Measurements from ENCODE around the gene RNFT2. TPM values are rescaled to one million over a fixed set of nuclear protein-coding genes. Genes with fewer than 3 reads are reported as not detected.

RNFT2 gene
- total RNA-seq, 1 experiment from 2014 or later = 21.1 TPM

DNA sequence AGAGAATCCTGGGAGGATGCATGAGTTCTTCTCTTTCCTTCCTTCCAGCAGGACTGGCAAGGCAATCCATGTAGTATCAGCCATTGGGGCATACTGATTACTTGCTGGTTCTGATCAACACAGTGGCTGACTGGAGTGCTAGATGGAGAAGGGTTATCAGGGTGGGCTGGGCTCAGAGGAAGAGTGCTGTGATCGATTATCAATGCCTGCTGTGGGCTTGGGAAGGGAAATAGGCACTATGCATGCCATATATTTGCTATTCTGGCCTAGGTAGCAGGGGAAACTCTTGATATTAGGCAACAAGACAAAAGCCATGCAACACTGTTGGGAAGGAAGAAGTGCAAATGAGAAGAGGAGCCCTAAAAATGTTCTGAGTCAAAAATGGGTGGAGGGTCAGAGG is 97.4 kb downstream of the RNFT2 start:
- H3K4me2 ChIP-seq = no peak overlapping the region
- no TSS peak for BruUV-seq (replicated peaks)
- DNase-seq = no peak
- intact Hi-C loops (cut with micrococcal nuclease; ENCODE audit: unreplicated experiment) = no loop called here
- H3K27ac ChIP-seq = no peak overlapping the region
- H3K79me2 ChIP-seq (ENCODE audit: low read depth) = no peaks in the 10 kb centered on the region
- CTCF ChIA-PET = no interaction called here
- no peaks in the 10 kb centered on the region for H3K9me3 ChIP-seq (ENCODE audit: insufficient read depth, low read depth)
- H3F3A ChIP-seq (ENCODE audit: insufficient read depth, low read depth) = no peaks in the 10 kb centered on the region
- H2AFZ ChIP-seq = no peak overlapping the region
- TF ChIP-seq, protein P1, sequence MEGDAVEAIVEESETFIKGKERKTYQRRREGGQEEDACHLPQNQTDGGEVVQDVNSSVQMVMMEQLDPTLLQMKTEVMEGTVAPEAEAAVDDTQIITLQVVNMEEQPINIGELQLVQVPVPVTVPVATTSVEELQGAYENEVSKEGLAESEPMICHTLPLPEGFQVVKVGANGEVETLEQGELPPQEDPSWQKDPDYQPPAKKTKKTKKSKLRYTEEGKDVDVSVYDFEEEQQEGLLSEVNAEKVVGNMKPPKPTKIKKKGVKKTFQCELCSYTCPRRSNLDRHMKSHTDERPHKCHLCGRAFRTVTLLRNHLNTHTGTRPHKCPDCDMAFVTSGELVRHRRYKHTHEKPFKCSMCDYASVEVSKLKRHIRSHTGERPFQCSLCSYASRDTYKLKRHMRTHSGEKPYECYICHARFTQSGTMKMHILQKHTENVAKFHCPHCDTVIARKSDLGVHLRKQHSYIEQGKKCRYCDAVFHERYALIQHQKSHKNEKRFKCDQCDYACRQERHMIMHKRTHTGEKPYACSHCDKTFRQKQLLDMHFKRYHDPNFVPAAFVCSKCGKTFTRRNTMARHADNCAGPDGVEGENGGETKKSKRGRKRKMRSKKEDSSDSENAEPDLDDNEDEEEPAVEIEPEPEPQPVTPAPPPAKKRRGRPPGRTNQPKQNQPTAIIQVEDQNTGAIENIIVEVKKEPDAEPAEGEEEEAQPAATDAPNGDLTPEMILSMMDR (conservative IDR thresholded peaks at IDR 0.05) = no peak
- no peak for TF ChIP-seq EZH2 (IDR thresholded peaks at IDR 0.05; ENCODE audit: low read depth)
- H3K4me1 ChIP-seq (replicated peaks; ENCODE audit: insufficient read depth) = no peaks in the 10 kb centered on the region
- no peaks in the 10 kb centered on the region for H3K36me3 ChIP-seq (ENCODE audit: low read depth)
- H3K27me3 ChIP-seq (ENCODE audit: insufficient read depth, low read depth) = no peaks in the 10 kb centered on the region
- H3K9me2 ChIP-seq (ENCODE audit: insufficient read depth) = no peaks in the 10 kb centered on the region
- POLR2A ChIA-PET (ENCODE audit: unreplicated experiment) = no interaction called here
- no peaks in the 10 kb centered on the region for H4K20me1 ChIP-seq (ENCODE audit: insufficient read depth)
- no peak overlapping the region for H3K4me3 ChIP-seq

DNA sequence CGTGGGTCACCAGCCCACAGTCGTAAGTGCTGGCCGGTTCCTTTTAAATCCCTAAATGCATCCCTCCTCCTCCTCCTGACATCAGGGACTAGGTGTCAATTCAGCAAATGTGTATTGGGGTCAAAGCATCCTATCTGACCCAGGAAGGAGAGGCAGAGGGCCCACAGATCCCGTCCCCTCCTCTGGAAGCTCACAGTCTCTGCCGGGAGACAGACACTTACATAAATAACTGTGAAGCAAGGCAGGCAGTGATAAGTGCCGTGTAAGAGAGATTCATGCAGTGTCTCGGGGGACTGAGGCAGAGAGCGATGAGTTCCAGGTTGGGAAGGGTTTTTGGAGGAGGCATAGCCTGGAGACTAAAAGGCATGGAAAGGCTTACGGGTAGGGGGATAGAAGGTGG is 99.0 kb downstream of the RNFT2 start:
- TF ChIP-seq EZH2 (IDR thresholded peaks at IDR 0.05; ENCODE audit: low read depth) = no peak
- TF ChIP-seq, protein P1 (conservative IDR thresholded peaks at IDR 0.05) = no peak
- Histone ChIP-seq H3K79me2 (ENCODE audit: low read depth) (no peaks in the 10 kb centered on the region), H3K4me3 (no peak overlapping the region), H3K27ac (no peak overlapping the region), H4K20me1 (ENCODE audit: insufficient read depth) (no peaks in the 10 kb centered on the region), H3K36me3 (ENCODE audit: low read depth) (no peaks in the 10 kb centered on the region), H3K27me3 (ENCODE audit: insufficient read depth, low read depth) (no peaks in the 10 kb centered on the region), H3K4me1 (replicated peaks; ENCODE audit: insufficient read depth) (no peaks in the 10 kb centered on the region), H2AFZ (no peak overlapping the region), H3K4me2 (no peak overlapping the region), H3F3A (ENCODE audit: insufficient read depth, low read depth) (no peaks in the 10 kb centered on the region), H3K9me2 (ENCODE audit: insufficient read depth) (no peaks in the 10 kb centered on the region), H3K9me3 (ENCODE audit: insufficient read depth, low read depth) (no peaks in the 10 kb centered on the region)
- POLR2A ChIA-PET (ENCODE audit: unreplicated experiment) = no interaction called here
- no TSS peak for BruUV-seq (replicated peaks)
- intact Hi-C loops (cut with micrococcal nuclease; ENCODE audit: unreplicated experiment) = no loop called here
- CTCF ChIA-PET = no interaction called here
- DNase-seq = no peak

DNA sequence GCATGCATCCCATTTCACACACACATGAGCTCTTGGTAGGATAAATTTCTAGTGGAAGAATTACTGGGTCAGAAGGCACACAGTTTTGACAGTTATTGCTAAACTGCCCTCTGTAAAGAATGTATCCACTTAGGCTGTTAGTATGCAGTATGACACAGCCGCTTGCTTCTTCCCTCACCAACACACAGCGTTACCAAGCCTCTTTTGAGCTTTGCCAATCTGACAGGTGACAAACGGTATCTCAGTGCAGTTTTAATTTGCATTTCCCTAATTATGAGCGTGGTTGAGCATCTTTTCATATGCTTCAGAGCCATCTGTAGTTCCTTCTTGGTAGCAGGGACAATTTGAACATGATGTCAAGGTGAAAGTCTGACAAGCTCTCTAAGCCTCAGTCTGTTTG is 100.2 kb downstream of the RNFT2 start:
- Histone ChIP-seq H3K36me3 (ENCODE audit: low read depth) (no peaks in the 10 kb centered on the region), H3K79me2 (ENCODE audit: low read depth) (no peaks in the 10 kb centered on the region), H3K4me3 (no peak overlapping the region), H3F3A (ENCODE audit: insufficient read depth, low read depth) (no peaks in the 10 kb centered on the region), H3K27me3 (ENCODE audit: insufficient read depth, low read depth) (no peaks in the 10 kb centered on the region), H4K20me1 (ENCODE audit: insufficient read depth) (no peaks in the 10 kb centered on the region), H3K9me3 (ENCODE audit: insufficient read depth, low read depth) (no peaks in the 10 kb centered on the region), H3K4me1 (replicated peaks; ENCODE audit: insufficient read depth) (no peaks in the 10 kb centered on the region), H3K9me2 (ENCODE audit: insufficient read depth) (no peaks in the 10 kb centered on the region), H3K4me2 (no peak overlapping the region), H3K27ac (no peak overlapping the region), H2AFZ (no peak overlapping the region)
- no peak for DNase-seq
- no TSS peak for BruUV-seq (replicated peaks)
- ChIA-PET POLR2A (ENCODE audit: unreplicated experiment) (no interaction called here), CTCF (no interaction called here)
- no peak for TF ChIP-seq EZH2 (IDR thresholded peaks at IDR 0.05; ENCODE audit: low read depth)
- TF ChIP-seq, protein P1 (conservative IDR thresholded peaks at IDR 0.05) = no peak
- intact Hi-C loops (cut with micrococcal nuclease; ENCODE audit: unreplicated experiment) = no loop called here
